NCI-H510A (cell line): ENCODE results near the gene SSBP1.
"Not testable (repeated sequence)": the region's sequence is repeated elsewhere in the genome, so short reads cannot be mapped to it uniquely, and the experiment has no call there.

Source experiments
- DNase-seq: peaks from one replicate; lab custom pipeline; 2025; lab: John Stamatoyannopoulos, UW

SSBP1 gene, protein sequence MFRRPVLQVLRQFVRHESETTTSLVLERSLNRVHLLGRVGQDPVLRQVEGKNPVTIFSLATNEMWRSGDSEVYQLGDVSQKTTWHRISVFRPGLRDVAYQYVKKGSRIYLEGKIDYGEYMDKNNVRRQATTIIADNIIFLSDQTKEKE

GRCh38 chr7:141737836-141738591 lies at the start of gene SSBP1:
Gene SSBP1, plus strand, starts transcription at chr7:141738358. Its CDS starts 809 bp downstream, at chr7:141739167.
- DNase-seq: peak; percentile 92

GRCh38 chr7:141689072-141689825 lies 48.9 kb upstream of the SSBP1 start:
- DNase-seq: not testable (repeated sequence)

DNA sequence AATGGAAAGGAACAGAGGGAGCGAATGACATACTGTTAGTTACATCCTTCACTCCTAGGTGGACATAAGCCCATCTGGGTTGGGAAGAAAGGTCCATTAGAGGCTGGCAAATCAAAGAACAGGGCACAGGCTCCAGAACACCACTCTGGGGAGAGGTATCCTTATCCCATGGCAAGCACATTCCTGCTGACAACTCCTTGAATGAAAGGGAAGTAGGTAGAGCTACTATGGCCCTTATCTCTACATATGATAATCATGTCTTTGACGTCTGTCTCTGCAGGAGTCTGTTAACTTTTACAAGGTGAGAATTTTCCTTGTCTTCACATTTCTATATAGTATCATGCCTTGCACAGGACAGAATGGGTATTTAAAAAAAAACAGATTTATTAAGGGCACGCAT lies 46.6 kb upstream of the SSBP1 start:
- no peak for DNase-seq

GRCh38 chr7:141691961-141692360 lies 46.2 kb upstream of the SSBP1 start:
- no peak for DNase-seq

GRCh38 chr7:141693082-141693481 lies 45.1 kb upstream of the SSBP1 start:
- no peak for DNase-seq

GRCh38 chr7:141695803-141696289 lies 42.3 kb upstream of the SSBP1 start:
- no peak for DNase-seq

DNA sequence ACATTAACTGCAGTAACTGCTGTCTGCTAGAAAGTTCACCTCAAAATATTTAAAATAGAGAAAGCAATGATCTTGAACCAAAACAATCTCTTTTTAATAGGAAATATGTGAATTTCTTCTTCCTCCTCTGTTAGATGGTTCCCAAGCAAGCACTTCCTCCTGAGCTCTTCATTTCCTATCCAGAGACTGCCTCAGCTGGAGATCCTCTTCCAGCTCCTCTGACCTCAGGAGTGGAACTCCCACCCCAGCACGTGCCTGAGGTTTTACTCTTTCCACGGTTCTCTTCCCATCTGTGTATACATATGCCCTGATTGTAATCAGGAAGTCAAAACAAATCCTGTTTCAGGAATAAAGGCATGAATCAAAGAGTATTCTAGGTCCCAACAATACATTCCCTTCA lies 41.8 kb upstream of the SSBP1 start:
- DNase-seq: no peak

DNA sequence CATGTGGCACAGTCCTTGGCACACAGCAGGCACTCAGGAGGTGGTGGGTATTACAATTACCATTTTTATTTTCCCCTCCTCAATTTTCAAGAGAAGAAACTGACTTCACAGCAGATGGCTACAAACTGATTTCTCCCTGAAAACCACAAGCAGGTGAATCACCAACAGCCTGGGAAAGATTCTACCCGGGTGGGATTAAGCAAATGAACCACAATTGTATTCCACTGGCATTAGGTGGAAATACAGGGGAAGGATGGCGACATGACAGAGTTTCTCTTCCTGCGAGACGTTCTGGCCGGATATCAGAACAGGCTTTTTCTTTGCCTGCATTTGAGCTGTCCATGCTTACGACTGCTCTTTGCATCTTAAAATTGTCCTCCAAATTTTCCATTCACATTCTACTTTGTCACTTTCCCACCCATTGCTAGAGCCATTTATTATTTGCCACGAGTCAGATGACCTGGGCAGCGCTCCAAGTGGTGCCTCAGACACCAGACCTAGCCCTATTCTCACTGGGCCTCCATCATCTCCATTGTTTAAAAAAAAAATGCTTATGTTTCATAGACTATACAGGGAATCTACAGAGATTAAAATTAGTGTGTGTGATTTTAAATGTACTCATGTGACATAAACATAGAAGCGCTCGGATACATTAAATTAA lies 40.8 kb upstream of the SSBP1 start:
- DNase-seq: no peak

DNA sequence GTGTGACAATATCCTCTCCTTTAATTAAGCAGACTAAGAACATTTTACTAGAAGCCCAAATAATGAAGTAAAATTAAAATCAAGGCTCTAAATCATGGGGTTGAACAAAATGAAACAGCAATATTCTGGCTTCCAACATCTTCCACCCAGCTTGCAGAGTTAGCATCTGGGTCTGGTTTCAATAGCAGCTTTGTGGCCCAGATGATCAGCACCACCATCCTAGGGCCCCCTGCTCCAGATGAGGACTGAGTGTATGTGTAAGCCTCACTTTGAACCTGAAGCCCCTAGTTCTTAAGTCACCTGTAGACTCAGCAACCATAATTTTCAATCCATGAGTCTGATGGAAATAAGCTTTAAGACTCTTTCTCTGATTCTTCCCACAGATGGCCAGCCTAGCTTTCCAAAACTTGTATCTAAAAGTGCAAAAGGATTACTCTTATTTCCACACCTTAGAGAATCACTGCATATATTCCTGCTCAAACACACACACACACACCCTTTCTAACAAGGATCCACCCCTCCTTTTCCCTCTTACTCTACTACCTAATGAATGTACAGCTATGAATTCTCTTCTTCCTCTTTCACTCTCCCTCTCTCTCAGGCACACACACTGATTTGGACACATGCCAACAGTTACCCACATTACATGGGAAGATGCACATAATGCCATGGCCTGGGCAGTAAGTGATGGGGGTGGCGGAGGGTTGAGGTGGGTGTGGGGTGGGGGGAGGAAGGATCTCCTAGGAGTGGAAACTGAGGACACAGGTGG lies 39.7 kb upstream of the SSBP1 start:
- DNase-seq: no peak

DNA sequence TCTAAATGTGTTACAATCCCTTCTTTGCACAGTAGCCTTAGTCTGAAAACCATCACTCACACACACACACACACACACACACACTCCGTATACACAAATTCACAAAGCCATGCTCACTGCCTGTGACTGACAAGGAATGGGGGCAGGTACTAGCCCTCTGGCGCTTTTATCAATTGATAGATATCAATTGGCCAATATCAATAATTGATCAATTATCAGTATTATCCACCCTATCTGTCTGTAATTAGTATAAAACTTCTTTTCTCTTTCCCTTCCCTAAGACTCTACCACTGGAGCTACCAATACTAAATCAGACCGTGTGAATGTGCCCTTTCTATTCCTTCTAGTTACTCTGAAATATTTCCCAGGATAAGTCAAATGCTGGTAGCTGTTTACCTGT lies 38.3 kb upstream of the SSBP1 start:
- DNase-seq: no peak

GRCh38 chr7:141700296-141700847 lies 37.8 kb upstream of the SSBP1 start:
- DNase-seq: no peak

DNA sequence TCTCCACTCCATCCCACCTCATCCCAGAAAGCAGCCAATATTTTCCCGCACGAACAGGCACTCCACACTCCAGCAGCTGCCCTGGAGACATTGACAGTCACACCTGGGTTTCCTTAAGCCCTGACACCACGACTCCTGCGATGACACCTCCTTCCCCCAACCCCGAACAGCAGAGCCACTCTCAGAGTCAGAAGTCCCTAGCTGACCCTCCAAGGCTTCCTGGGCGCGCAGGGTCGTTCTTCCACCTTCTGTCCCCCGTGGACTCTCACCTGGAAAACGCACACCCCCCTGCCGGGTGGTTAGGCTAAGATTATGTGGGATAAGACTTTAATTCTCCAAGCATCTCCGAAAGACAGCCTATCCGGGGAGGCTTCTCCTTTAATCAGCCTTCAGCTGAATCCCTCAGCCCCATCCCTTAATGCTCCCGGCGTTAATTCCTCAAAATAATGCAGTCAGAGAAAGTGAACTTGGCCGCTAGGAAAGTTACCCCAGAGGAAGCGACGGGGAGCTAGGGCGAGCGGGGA lies 37.2 kb upstream of the SSBP1 start:
- no peak for DNase-seq

DNA sequence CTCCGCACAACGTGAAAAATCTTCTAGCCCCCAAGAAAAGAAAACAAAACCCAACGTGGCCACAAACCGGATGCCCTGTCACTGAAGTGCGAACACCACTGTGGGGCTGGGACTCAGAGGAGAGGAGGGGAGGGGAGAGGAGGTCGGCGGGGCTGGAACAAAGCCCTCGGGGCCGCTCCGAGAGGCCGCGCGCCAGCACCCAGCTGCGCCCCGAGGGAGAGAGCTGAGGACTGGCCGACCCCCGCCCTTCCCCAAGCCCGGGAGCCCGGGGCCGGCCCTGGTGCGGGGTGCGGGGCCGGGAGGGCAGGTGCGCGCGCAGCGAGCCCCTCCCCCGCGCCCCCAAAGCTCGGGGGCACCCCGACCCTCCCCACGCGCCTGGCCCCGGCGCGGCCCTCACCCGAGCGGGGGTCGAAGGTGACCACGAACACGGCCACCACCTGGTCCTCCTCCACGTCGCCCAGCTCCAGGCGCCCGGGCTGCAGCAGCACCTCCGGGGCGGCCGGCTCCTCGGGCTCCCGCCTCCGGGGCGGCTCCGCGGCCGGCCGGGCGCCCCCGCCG lies 36.6 kb upstream of the SSBP1 start:
- DNase-seq: no peak

DNA sequence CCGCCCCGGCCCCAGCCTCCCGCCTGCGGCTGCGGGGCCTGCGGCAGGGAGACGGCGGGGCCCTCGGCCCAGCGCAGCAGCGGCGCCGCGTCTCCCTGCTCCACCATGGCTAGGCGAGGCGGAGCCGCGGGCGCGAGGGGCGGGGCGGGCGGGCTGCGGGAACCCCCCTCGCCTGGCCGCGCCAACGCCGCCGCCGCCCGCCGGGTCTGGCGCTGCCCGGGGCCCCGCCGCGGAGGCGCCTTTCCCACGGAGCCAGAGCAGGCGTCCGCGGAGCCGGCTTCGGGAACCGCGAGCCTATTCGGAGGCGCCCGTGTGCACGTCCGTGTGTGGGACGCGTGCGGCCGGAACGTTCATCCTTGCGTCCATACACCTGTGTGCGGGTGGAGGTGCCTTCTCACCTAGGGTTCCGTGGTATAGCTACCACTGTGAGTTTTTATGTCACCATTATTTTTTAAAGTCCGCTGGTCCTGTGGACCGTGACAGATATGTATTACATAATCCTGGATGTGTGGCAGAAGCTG lies 36.1 kb upstream of the SSBP1 start, which contains the start of gene DENND11:
Gene DENND11 (minus strand): TSS at position 120 of the 521 bp plus-strand sequence. CDS start 13 bp downstream, at position 107.
- no peak for DNase-seq

DNA sequence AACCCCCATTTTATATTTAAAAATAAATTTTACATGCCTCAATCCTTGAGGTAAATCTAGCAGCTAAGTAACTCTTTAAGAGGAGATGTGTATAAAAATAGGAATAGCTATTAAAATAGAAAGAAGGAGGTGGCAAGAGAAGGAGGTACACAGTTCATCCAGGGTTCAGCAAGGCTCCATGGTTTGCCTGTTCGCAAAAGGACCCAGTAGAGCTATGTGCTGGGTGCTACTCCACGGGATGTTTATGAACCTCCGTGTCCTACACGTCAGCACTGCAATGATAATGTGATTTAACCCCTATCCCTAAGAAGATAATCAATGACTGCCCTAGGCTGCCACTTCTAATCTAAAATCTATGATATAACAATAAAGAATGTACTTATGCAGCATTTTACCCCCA lies 35.3 kb upstream of the SSBP1 start:
- no peak for DNase-seq

- no peak for DNase-seq
Observed at GRCh38 chr7:141704112-141704511, 34.0 kb upstream of the SSBP1 start.

GRCh38 chr7:141704741-141705140 lies 33.4 kb upstream of the SSBP1 start:
- DNase-seq: no peak

- no peak for DNase-seq
Observed at GRCh38 chr7:141706239-141707064, 31.7 kb upstream of the SSBP1 start.

DNA sequence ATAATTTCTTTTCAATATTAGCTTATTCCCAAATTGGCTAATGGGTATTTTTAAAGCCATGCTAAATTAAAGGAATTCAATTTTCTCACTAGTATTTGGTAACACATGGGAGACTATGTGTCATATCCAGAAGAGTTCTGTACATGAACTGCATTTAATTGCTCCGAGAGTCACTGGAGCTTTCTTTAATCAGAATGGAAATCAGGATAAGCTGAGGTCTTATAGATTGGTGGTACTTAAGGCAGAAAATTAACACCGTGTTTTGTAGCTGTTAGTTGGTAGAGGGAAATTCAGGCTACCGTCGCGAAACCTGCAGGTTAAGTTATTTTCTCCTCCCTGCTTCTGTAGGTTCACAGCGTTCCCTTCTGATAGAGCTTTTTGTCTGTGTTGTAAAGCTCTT lies 29.8 kb upstream of the SSBP1 start, which contains the start of gene WEE2:
Gene WEE2 (plus strand): TSS at position 3 of the 400 bp plus-strand sequence. CDS start 406 bp downstream, outside the sequence.
- no peak for DNase-seq
